ENCODE measurements around the gene RBM34.
"Not testable (repeated sequence)": the region's sequence is repeated elsewhere in the genome, so short reads cannot be mapped to it uniquely, and the experiment has no call there.

Gene RBM34

DNA sequence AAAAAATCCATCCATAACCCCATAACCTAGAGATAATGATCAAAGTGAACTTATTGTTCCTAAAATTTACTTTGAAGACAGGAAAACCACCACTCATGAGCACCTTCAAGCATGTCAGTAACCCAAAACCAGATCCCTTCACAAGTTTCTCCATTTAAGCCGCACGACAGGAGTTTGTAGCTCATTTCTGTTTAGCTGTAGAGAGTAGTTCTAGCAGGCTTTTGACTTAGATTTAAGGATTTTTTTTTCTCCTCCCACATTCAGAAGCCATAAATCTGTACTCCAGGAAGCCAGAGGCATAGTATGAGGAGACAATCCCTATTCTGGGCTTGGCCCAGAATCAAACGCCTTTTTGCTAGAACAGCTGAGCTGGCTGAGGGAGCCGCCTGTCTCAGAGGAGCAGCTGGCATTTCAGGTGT is 58.0 kb downstream of the RBM34 start:
- H3K4me3 ChIP-seq (ENCODE audit: low read depth, low read length) = no peak overlapping the region
- TF ChIP-seq, protein P1, sequence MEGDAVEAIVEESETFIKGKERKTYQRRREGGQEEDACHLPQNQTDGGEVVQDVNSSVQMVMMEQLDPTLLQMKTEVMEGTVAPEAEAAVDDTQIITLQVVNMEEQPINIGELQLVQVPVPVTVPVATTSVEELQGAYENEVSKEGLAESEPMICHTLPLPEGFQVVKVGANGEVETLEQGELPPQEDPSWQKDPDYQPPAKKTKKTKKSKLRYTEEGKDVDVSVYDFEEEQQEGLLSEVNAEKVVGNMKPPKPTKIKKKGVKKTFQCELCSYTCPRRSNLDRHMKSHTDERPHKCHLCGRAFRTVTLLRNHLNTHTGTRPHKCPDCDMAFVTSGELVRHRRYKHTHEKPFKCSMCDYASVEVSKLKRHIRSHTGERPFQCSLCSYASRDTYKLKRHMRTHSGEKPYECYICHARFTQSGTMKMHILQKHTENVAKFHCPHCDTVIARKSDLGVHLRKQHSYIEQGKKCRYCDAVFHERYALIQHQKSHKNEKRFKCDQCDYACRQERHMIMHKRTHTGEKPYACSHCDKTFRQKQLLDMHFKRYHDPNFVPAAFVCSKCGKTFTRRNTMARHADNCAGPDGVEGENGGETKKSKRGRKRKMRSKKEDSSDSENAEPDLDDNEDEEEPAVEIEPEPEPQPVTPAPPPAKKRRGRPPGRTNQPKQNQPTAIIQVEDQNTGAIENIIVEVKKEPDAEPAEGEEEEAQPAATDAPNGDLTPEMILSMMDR (IDR thresholded peaks at IDR 0.05; ENCODE audit: low read depth, low read length, missing control alignments) = no peak
- in situ Hi-C loops (cut with HindIII; ENCODE audit: low sequenced_read_pairs) = no loop called here
- DNase-seq (ENCODE audit: low read depth) = no peak

DNA sequence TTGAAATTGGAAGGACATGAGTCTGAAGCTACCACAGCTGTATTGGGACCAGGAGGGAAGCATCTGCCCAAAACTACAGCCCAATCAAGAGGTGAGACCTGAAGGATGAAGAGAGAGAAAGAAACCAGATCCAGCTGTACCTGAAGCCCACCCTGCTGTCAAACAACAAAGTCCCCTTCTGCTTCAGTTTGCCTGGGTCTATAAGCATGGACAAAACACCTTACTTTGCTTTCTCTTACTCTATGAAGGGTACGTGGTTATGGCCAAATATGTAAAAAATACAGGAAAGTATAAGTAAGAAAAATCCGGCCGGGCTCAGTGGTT is 58.8 kb downstream of the RBM34 start:
- DNase-seq (ENCODE audit: low read depth) = no peak
- H3K4me3 ChIP-seq (ENCODE audit: low read depth, low read length) = no peak overlapping the region

DNA sequence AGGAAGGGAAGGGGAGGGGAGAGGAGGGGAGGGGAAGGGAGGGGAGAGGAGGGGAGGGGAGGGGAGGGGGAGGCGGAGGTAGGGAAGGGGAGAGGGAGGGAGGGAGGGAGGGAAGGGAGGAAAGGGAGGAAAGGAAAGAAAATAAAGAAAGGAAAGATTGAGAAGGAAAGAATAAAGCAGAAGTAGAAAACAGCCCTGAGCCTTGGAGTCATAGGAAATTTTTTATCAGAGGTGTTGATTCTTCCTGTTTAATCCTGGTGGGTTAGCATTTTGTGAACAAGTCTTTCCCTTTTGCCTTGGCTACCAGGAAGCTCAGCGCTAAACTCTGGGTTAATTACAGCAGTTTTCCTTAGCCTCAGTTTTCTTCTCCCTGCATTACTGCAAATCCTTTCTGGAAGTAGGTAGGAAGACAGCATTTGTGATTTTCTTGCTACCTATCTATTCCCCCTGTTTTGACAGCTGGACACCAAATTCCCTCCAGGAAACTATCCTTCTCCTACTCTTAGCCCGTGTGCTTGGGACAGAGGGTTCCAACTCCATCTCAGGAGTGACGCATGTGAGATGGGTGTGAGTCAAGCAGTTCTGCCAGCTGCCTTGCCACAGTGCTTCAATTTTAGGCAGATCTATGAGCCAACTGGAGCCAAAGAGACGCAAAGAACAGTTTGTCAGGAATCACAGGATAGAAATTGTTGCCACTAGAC is 59.3 kb downstream of the RBM34 start:
- TF ChIP-seq, protein P1 (IDR thresholded peaks at IDR 0.05; ENCODE audit: low read depth, low read length, missing control alignments) = no peak
- no peak overlapping the region for H3K4me3 ChIP-seq (ENCODE audit: low read depth, low read length)
- no peak for DNase-seq (ENCODE audit: low read depth)
- in situ Hi-C loops (cut with HindIII; ENCODE audit: low sequenced_read_pairs) = no loop called here

More for the DNA sequence above, 58.8 kb downstream of the RBM34 start:
- in situ Hi-C loops (cut with HindIII; ENCODE audit: low sequenced_read_pairs) = no loop called here
- TF ChIP-seq, protein P1 (IDR thresholded peaks at IDR 0.05; ENCODE audit: low read depth, low read length, missing control alignments) = no peak

DNA sequence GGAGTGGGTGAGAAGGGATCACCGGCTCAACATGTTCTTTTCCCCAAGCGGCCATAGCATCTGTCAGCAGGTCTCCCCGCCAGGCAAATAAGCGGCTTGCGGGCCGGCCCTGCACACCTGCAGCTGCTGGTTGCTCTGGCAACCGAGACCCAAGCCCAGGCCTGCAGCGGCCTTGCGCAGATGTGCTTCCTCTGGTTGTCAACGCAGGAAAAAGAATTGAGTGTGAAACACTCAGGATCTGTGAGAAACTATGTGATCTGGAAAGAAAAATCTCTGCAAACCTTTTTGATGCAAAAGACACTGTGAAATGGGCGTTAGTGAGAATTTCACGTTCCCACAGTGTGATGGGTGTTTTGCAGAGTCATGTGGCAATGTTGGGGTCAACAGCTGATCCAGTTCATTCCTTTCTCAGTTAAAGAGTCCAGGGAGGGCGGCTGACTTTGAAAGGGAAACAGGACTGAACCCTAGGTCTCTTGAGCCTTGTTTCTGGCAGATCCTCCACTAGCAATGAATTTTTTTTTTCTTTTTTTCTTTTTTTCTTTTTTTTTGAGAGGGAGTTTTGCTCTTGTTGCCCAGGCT is 60.8 kb downstream of the RBM34 start:
- in situ Hi-C loops (cut with HindIII; ENCODE audit: low sequenced_read_pairs) = no loop called here
- no peak overlapping the region for H3K4me3 ChIP-seq (ENCODE audit: low read depth, low read length)
- DNase-seq (ENCODE audit: low read depth) = no peak
- TF ChIP-seq, protein P1 (IDR thresholded peaks at IDR 0.05; ENCODE audit: low read depth, low read length, missing control alignments) = no peak

DNA sequence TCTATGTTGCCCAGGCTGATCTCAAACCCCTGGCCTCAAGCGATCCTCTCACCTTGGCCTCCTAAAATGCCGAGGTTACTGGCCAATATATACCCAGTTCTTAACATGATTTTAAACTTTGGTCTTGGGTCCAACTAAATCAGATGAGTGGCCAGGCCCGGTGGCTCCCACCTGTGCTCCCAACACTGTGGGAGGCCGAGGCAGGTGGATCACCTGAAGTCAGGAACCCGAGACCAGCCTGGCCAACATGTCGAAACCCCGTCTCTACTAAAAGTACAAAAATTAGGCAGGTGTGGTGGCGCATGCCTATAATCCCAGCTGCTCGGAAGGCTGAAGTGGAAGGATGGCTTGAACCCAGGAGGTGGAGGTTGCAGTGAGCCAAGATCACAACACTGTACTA is 62.1 kb downstream of the RBM34 start:
- DNase-seq (ENCODE audit: low read depth) = no peak

DNA sequence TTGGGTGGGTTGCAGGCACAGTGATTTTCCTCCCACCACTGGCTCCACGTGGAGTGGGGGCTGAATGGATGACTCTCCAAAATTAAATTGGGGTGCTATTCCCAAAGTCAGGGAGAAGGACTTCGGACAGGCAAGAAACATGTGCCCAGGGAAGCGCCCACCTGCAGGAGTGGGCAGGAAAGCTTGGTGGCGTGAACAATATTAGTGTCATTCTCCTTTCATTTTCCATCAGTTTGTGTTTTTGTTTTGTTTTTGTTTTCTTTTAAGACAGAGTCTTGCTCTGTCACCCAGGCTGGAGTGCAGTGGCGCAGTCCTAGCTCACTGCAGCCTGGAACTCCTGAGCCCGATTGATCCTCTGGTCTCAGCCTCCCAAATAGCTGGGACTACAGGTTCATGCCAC is 62.5 kb downstream of the RBM34 start:
- H3K4me3 ChIP-seq (ENCODE audit: low read depth, low read length) = no peak overlapping the region
- TF ChIP-seq, protein P1 (IDR thresholded peaks at IDR 0.05; ENCODE audit: low read depth, low read length, missing control alignments) = no peak
- in situ Hi-C loops (cut with HindIII; ENCODE audit: low sequenced_read_pairs) = loop anchor here (10.0 kb wide), 1 partner anchor 614 kb away; no protein-coding TSS in a partner anchor
- no peak for DNase-seq (ENCODE audit: low read depth)

More for the DNA sequence above, 62.1 kb downstream of the RBM34 start:
- in situ Hi-C loops (cut with HindIII; ENCODE audit: low sequenced_read_pairs) = loop anchor here (10.0 kb wide), 1 partner anchor 614 kb away; no protein-coding TSS in a partner anchor
- no peak overlapping the region for H3K4me3 ChIP-seq (ENCODE audit: low read depth, low read length)
- TF ChIP-seq, protein P1 (IDR thresholded peaks at IDR 0.05; ENCODE audit: low read depth, low read length, missing control alignments) = no peak

DNA sequence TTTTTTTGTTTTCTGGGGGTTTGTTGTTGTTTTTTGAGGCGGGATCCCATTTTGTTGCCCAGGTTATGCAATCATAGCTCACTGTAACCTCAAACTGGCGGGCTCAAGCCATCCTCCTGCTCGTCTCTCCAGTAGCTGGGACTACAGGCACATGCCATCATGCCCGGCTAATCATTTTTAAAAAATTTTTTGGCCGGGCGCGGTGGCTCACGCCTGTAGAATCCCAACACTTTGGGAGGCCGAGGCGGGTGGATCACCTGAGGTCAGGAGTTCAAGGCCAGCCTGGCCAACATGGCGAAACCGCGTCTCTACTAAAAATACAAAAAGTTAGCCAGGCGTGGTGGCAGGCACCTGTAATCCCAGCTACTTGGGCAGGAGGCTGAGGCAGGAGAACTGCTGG is 63.5 kb downstream of the RBM34 start:
- not testable (repeated sequence) for H3K4me3 ChIP-seq (ENCODE audit: low read depth, low read length); DNase-seq (ENCODE audit: low read depth)
- in situ Hi-C loops (cut with HindIII; ENCODE audit: low sequenced_read_pairs) = loop anchor here (10.0 kb wide), 1 partner anchor 613 kb away; no protein-coding TSS in a partner anchor

Measured in astrocyte of the cerebellum (primary cell).